Esophagus squamous epithelium (tissue), 4 donors: ENCODE results near the gene TTYH3.
"Not testable (repeated sequence)": the region's sequence is repeated elsewhere in the genome, so short reads cannot be mapped to it uniquely, and the experiment has no call there.

Source experiments
- CTCF ChIP-seq, 6 experiments: fragments of 450-650 bp in 4 of 6; fragments of 200-600 bp in 2 of 6; sonication (generic) in 2 of 6; IDR thresholded peaks; one replicate each; pipeline ENCODE4 v1.5.1; 2016 to 2019; ENCODE audit warnings: antibody characterized with exemption in 6 of 6, mild to moderate bottlenecking in 4 of 6, moderate library complexity in 4 of 6
- POLR2A ChIP-seq, 4 donors: fragments of 450-650 bp; IDR thresholded peaks; one replicate each; pipeline ENCODE4 v1.6.1; 2017; ENCODE audit warnings: antibody characterized with exemption in 4 of 4, mild to moderate bottlenecking in 4 of 4, moderate library complexity in 3 of 4

- TF ChIP-seq POLR2A, CTCF (IDR thresholded peaks at IDR 0.05): not testable (repeated sequence)
Observed at GRCh38 chr7:2609646-2610045, 22.1 kb upstream of the TTYH3 start.
